Activated gamma-delta T cell (primary cell): ENCODE measurements around the gene IRF7.
"Not testable (repeated sequence)": the region's sequence is repeated elsewhere in the genome, so short reads cannot be mapped to it uniquely, and the experiment has no call there.

Experiments
- DNase-seq: peaks from one replicate; lab custom pipeline; 2025; lab: John Stamatoyannopoulos, UW

Gene IRF7

DNA sequence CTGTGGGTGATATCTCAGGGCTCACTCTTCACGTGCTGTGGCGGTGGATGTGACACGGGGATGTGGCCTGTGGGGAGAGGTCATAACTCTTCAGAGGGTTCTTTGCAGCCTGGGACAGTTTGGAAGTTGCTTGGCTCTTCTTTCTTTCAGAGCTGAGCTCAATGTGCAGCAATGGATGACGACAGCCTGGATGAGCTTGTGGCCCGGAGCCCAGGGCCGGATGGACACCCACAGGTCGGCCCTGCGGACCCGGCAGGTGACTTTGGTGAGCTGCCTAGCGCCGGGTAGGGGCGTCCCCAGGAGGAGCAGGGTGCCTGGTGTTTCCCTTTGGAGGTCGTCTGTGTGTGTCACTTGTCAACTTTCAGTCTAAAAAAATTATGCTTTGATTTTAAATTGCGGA is 34.4 kb downstream of the IRF7 start:
- no peak for DNase-seq

DNA sequence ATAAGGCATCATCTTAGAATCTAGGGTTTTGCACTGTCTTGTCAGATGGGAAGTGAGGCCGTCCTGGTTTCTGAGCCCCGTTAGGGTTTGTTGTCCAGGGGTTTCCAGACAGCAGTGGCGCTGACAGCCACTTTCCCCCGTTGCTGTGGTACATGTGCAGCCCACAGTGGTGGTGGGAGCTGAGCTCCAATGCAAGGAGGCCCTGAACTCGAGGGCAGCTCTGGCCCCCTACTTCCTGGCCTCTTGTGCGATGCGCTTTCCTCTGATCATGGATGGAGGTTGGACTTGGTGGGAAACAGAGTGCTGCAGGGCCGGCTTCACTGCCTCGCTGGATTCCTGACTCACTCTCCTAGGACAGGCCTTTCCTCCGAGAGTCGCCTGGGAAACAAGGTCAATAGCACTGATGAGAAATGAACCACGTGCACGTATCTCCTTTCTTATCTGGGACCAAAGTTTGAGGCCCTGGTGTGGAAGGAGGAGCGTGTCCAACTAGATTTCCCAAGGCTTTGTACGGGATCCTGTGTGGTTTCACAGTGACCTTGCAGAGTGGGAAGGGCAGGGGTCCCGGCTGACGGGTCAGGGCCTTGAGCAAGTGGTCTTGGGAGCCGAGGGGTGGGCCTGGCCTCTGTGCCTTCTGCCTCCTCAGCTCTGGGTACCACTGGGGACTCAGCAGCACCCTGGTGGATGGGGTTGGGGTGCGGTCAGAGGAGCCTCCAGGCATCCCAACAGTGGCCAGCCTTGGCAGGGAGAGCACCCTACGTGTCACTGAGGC is 35.7 kb downstream of the IRF7 start:
- no peak for DNase-seq

DNA sequence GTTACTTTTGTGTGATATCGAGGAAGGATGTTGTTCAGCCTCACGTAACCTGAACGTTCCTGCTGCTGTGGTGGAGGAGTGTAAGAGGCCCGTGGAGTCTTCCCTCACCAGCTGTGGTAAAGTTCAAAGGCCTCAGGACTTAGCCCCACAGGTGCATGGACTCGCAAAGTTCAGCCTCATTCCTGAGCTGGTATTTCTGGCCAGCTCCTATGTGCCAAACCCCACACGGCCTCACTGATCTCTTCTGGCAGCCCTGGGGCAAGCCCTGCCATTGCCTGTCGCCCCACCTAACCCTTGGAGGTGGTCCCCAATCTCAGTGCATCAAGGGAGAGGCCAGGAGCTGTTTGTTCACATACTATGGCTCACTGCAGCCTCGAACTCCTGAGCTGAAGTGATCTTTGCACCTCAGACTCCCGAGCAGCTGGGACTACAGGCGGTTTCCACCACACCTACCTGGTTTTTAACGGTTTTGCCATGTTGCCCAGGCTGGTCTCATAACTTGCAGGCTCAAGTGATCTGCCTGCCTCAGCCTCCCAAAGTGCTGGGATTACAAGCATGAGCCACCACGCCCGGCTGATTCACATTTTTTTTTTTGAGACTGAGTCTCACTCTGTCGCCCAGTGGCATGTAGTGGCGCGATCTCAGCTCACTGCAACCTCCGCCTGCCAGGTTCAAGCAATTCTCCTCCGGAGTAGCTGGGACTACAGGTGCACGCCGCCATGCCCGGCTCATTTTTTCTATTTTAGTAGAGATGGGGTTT is 37.3 kb downstream of the IRF7 start:
- DNase-seq: no peak

DNA sequence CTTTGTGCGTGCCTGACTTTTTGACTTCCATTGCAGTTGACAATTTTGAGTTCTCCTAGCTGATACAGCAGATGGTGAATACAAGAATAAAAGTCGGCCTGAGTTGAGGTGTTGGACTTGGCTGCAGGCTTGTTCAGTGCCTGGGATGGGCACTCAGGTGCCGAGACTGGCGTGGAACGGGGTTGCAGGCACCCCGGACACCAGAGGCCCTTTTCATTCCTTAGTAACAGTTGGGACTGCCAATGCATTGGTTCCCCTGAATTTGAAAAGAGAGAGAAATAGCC is 38.2 kb downstream of the IRF7 start:
- DNase-seq: no peak

DNA sequence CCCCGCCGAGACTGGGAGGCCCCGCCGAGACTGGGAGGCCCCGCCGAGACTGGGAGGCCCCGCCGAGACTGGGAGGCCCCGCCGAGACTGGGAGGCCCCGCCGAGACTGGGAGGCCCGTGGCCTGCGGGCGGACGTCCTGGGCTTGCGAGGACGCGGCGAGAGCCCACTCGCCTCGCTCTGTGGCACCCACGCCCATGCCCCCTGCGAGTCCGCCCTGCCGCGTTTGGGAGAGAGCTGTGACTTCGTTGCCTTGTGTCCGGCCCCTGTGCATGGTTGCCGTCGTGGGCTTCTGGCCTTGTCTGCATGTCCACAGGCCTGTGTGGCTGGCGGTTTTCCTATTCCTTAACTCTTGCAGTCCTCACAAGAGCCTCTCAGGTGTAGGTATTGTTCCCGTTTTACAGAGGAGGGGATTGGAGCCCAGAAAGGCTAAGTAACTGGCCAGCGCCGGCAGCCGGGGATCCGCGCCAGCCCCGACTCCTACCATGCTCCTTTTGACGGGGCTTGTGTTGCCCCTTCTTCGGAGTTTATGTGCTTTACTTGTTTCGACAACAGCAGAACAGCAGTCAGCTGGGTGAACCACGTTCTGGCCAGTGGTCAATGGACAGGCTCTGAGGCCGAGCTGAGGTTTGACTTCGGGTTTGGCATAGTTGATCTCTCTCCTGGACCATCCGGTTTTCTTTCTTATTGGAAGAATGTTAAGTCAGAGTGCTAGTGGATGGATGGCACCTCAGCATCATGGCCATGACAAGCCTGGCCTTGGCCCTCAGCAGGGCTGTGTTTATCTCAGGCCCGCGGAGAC is 38.7 kb downstream of the IRF7 start:
- peak; percentile 48 for DNase-seq

DNA sequence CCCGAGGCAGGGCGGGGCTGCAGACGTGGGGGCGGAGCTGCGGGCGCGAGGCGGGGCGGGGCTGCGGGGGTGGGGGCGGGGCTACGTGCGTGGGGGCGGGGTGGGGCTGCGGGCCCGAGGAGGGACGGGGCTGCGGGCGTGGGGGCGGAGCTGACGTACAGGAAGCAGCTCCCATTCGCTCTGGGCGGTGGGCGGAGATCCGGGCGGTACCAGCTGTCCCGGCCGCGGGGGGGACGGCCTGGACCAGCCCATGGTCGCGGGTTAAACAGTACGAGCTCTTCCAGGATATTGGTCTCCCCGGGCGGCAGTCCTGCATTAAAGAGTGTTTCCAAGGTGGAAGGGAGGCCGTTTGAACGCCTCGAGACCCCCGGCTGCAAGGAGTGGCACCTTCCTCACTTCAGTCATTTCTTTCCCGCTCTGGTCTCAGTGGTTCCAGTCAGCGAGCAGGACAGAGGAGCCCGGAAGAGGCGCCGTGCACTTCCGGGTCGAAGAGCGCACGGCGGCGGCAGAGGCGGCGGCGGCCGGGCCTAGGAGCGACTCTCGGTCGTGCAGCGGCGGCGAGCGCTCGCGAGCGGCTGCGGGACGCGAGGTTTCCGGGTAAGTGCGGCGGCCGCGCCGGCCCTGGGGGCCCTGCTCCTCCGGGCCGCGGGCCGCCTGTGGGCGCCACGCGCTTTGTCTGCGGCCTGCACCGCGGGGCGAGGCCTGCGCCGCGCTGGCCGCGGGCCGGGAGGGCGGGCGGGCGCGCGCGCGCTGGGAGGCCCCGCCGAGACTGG is 39.6 kb downstream of the IRF7 start, which contains the start of gene PHRF1:
Gene PHRF1, plus strand, starts transcription at position 475 of the 773 bp plus-strand sequence. CDS start 5,043 bp downstream, outside the sequence.
- DNase-seq: peak; percentile 93

DNA sequence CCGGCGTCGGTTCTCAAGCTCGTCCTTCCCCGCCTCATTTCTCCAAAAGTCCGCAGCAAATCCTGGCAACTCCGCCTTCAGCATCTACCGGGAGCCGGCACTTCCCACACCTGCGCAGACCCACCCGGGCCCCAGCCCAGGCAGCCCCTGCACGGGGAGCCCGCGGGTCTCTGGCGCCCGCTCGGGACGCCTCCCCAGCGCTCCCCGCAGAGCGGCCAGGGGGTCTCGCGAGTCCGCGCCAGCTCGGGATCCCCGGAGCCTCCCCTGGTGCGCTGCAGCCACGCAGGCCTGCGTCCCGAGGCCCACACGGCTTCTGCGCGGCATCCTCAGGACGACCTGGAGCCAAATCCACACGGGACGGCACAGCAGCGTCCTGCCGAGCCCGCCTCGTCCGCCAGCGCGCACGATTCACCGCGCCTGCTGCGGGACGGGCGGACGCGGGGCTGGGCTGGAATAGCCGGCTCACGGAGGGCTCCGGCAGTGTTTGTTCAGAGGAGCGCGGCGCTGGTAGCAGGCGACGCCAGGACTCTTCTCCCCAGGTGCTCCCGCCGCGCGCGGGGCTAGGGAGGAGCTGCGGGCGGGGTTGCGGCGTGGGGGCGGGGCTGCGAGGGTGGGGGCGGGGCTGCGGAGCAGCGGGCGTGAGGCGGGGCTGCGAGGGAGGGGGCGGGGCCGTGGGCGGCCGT is 40.3 kb downstream of the IRF7 start:
- DNase-seq: no peak

DNA sequence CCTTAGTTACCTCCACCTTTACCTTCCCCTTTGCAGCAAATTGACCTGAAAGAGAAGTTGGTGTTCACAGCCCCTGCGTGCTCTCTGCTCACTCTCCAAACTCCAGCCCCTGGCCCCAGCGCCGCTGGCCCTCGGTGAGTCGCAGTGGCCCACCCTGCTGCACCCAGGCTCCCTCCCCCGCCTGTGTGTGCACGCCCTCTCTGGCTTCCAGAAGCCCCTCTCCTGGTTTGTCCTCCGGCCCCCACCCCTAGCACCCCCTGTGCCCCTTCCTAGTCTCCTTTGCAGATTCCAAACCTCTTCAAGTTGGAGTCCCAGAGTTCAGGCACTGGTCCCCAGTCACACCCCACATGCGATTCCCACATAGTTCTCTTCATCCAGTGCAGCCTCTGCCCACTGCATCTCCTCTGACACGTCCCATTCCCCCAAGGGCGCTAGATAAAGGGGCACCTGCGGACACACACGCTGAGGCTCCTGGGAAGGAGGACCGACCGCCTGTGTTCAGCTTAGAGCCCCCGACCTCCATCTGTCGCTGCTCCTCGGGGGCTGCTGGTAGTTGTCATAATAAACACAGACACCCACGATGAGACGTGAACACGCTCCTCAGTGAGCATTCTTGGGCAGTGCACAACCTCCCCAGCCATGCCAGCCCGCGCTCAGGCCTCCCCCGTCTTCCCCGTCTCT is 41.0 kb downstream of the IRF7 start:
- no peak for DNase-seq

DNA sequence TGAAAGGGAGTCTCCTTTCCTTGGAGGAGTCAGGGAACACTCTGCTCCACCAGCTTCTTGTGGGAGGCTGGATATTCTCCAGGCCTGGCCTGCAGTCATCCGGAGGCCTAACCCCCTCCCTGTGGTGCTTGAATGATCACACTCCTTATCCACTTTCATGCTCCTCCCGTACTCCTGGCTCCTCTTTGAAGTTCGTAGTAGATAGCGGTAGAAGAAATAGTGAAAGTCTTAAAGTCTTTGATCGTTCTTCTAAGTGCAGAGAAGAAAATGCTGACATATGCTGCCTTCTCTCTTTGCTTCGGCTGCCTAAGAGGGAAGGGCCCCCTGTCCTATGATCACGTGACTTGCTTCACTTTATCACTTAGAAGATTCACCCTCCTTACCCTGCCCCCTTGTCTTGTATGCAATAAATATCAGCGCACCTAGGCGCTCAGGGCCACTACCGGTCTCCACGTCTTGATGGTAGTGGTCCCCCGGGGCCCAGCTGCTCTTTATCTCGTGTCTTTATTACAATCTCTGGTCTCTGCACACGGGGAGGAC is 41.6 kb downstream of the IRF7 start:
- DNase-seq: not testable (repeated sequence)

DNA sequence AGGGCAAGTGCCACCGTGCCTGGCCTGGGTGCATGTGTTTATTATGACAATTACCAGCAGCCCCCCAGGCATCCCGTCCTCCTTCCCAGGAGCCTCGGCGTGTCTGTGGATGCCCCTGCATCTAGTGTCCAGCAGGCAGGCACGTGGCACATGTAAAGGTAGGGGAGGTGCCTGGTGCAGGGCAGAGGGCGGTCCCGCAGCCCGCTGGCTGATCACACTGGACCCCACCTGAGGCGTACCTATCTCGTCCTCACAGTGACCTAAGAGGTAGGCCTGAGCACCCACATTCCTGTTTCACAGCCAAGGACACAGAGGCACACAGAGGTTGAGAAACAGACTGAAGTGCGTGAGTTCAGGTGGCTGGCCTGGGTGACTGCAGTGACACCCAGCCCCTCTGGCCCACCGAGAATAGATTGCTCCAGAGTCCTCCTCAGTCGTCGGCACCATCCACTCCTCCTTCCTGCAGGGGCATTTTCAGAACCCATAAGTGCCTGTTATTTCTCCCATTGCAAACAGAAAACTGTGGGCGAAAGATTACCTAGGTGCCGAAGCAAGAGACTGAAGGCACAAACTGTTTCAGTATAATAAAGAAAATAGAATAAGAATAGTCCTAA is 42.5 kb downstream of the IRF7 start:
- DNase-seq: no peak

DNA sequence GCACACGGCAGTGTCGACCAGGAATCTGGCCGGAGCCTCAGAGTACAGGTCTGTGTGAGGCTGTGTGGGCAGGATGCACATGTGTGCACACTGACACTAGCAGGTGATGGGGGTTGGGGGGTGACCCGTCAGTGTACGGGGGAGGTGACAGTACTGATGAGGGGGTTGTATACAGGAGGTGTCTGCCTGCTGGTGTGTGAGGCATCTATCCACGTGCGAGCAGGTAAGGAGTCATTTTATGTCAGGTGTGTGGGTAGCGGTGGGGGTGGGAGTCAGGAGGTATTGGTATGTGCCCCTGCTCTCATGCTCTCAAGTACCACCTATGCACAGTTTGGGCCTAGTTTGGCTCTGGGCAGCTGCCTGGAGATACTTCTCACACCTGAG is 44.0 kb downstream of the IRF7 start:
- DNase-seq: no peak

DNA sequence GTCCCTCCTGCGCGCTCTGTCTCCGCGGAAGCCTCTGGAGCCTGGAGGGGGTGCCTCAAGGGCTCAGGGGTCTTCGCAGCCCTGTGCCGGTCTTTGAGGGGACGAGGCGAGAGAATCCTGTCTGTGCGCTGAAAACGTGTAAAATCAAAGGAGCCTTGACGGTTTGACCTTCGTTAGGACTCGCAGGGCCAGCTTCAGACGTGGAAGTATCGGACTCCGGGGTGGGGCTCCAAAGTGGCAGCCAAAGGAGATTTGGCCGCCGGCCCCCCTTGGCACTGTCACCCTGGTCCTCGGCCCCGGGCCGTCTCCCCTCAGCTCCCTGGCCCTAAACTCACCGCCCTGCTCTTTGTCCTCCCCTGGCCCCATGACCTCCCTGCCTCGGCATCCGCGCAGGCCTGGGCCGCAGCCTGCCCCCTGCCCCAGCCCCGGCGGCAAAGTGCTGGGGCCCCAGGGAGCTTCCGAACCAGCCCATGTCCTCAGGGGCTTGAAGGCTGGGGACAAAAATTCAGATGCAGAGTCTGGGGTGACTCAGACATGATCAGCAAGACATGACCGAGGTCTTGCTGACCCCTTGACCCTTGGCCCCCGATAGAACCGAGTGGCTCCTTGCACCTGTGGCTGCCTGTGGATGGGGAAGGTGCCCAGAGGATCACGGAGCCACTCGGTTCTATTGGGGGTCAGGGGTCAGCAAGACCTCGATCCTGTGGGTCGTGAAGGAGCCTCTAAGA is 46.4 kb downstream of the IRF7 start:
- no peak for DNase-seq

DNA sequence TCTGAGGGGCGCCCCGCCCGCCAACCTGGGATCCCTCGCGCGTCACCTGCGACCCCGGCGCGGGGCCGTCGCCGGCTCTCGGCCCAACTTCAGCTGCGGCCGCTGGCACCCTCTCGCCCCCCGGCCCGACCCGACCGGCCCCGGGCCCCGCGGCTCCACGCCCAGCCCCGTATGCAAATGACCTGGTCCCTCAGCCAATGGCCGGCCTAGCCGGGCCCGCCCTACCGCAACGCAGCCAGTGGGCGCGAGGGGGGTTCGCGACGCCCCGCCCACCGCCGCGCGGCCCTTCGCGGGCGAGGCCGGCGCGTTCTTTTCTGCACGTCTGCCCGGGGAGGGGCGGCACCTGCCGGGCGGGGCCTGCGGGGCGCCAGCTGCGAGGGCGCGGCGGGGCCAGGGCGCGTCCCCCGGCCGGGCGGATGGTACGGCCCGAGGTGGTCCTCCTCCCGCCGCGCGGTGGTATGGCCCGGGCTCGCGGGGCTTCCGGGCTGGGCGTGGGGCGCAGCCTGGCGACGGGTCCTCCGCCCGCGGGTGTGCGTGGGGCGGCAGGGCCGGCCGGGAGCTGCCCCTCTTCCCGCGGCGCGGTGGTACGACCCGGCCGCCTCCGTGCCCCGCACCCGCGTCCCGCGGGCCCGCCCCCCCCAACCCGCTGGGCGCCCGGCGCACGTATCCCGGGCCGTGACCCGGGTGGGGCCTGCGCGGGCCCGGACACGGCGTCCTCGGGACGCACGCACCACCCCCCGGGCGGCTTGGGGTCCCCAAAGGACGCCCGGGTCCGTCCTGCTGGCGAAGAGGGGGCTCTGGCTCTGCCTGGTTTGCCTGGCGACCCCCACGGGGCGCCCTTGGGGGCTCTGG is 47.2 kb downstream of the IRF7 start:
- DNase-seq: peak; percentile 96

DNA sequence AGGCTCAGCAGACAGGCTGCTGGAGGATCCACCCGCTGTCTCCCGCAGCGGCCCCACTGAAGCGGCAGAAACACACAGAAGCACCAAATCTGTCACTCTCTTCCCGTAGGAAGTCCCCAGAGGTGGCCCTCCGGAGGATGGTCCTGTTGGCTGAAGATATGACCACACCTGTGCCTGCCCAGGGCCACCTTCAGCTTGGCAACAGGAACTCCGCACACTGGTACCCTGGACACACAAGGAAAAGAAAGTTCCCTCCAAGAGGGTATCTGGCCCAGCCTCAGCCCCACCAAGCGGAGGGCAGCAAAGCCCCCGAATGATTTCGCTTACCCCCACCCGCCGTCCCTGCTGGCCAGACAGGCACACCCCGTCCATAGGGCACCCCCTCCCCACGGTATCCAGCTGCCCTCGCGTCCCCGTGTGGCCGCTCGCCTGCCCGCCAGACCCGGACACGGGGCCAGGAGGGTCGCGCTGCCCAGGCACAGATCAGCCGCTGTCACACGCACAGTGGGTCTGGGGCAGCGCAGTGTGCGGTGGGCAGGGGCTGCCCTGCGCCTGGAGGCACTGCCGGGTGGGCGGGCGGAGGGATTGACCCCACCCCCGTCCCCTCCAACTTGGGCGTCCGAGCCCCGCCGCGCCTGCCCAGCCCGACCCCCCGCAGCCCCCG is 48.0 kb downstream of the IRF7 start:
- DNase-seq: no peak

DNA sequence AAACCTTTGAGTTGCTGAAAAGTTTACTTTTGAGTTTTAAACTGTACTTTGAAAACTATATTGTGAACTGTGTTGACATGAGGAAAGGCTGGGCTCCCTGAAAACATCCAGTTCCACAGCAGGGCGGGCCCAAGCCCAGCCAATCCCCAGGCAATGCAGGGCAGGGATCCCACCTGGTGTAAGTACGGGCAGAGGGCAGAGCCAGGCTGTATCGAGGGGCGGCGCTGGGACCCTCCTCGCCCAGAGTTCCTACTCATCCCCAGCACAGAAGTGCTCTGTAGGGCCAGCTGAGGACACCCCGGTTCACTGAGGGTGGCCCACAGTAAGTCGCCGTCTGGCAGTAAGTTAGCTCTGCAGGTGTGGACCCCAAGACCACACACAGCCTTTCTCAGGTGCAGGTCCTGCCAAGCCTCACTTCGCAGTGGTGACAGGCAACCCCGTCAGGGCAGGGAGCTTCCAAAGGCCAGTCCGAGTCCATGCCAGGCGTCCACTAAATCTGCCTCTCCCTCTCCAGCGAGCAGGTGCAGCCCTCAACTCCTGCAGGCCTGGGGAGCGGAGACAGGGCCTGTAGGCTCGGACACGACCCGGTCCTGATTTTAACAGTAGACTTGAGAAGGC is 48.6 kb downstream of the IRF7 start:
- DNase-seq: no peak

DNA sequence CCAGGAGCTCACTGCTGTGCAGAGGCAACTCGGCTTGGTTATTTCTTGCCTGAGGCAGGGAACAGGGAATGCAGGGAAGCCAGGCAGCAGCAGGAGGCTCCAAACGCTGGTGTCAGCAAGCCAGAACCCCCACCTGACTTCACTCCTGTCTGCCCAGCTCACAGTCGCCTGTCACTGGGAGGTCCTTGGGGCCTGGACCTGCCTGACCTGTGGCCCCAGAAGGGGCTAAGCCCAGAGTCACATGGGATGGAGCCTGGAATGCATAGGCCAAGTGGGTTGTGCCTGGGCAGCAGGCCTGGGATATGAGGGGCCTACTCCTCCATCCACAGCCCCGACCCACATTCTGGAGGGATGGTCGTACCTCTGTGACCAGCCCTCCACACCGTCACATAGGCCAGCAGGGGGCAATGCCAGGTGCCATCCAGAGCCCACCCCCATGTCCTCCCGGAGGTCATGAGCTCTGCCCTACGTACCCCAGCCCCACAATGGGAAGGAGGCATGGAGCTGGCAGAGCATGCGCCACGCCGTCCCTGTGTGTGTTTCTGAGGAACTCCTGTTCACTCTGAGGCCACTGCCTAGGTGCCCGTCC is 49.7 kb downstream of the IRF7 start:
- DNase-seq: no peak
